Measurements from ENCODE around the gene PALM2AKAP2. TPM values are rescaled to one million over a fixed set of nuclear protein-coding genes. Genes with fewer than 3 reads are reported as not detected.
A peak's percentile ranks its signal among the peaks of the same experiment; 100 is the strongest.

PALM2AKAP2 gene
- total RNA-seq, 2 donors from 2014 or later, result 0.49 to 1.1 TPM

DNA sequence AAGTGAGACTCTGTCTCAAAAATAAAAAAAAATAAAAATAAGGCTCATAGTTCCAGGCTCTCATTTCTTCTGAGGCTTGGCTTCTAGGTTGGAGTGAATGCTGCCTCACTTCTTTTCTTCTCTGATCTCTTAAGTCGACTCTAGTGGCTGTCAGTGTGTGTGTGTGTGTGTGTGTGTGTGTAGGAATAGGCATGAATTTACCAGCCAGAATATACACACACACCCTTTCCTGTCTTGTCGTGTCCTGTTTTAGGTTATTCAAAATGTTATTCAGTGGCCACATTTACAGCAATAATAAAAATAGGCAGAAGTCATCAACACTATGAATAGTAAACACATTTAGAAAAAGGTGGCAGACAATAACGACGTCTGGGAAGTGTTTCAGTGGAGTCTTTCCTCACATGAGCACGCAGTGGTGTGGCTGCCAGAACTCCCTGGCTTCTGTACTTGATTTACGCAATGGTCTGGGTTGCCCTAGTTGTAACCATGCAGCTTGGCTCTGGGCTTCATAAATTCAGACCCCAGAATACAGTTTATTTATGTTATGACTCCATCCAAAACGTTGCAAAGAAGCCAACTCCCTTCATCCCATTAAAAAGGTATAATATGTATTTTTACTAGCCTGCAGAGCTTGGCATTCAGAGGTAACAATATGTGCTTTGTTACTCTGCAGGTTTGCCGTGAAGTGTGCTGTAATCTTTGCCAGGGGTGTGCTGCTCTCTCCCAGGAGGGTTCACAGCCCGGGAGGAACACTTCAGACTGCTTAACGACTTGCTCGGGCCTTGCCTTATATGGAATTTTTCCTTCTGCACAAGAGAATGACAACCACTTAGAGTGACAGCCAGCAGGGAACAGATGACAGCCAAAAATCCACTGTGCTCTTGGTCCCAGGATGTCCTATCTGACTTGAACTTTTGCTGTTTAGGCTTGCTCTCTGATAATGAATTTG is 34.4 kb upstream of the PALM2AKAP2 start:
- peak; percentile 58 for DNase-seq
- Mint-ChIP-seq H3K27me3 (ENCODE audit: insufficient read depth) (no peaks in the 10 kb centered on the region), H3K27ac (no peak overlapping the region), H3K9me3 (no peaks in the 10 kb centered on the region), H3K4me3 (no peak overlapping the region), H3K4me1 (peaks cover 14% of the 10 kb centered on the region), H3K36me3 (ENCODE audit: low read depth) (no peaks in the 10 kb centered on the region)
- Histone ChIP-seq H3K9me3 (ENCODE audit: control insufficient read depth, low read length) (no peaks in the 10 kb centered on the region), H3K27ac (ENCODE audit: low read depth, low read length) (peak overlapping the region; percentile 4), H3K27me3 (ENCODE audit: control insufficient read depth, insufficient read depth, low read length, poor library complexity, severe bottlenecking) (no peaks in the 10 kb centered on the region), H3K9ac (ENCODE audit: extremely low read depth, low read length, poor library complexity, severe bottlenecking) (no peak overlapping the region), H3K4me1 (ENCODE audit: control insufficient read depth, insufficient read depth, low read length) (peaks cover 6% of the 10 kb centered on the region), H3K36me3 (ENCODE audit: control insufficient read depth, insufficient read depth, low read length) (no peaks in the 10 kb centered on the region), H3K4me3 (ENCODE audit: low read length) (no peak overlapping the region)
- TF ChIP-seq, protein P1, sequence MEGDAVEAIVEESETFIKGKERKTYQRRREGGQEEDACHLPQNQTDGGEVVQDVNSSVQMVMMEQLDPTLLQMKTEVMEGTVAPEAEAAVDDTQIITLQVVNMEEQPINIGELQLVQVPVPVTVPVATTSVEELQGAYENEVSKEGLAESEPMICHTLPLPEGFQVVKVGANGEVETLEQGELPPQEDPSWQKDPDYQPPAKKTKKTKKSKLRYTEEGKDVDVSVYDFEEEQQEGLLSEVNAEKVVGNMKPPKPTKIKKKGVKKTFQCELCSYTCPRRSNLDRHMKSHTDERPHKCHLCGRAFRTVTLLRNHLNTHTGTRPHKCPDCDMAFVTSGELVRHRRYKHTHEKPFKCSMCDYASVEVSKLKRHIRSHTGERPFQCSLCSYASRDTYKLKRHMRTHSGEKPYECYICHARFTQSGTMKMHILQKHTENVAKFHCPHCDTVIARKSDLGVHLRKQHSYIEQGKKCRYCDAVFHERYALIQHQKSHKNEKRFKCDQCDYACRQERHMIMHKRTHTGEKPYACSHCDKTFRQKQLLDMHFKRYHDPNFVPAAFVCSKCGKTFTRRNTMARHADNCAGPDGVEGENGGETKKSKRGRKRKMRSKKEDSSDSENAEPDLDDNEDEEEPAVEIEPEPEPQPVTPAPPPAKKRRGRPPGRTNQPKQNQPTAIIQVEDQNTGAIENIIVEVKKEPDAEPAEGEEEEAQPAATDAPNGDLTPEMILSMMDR (conservative IDR thresholded peaks at IDR 0.05), result no peak
- 39 to 57% methylated on average over 7 to 10 of the region's 11 CpGs for WGBS, 2 experiments (ENCODE audit: insufficient coverage in 1 of 2, insufficient read length in 1 of 2)

DNA sequence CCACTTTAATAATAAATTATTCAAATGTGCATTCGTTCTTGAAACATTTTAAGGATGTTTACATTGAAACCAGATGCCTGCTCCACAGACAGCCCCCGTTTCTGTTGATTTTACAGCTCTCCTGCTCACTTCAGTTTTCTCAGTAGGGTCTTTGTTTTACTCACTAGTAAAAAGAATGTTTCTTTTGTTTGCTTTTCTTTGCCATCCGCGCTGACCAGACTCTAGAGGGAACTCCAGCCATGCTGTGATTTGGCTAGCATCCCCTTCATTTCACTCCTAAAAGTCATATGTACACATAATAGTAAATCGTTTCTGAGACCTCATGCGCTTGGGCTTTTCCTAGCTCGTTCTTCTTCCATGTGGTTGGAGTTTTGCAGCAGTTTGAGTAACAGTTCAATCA is 28.7 kb upstream of the PALM2AKAP2 start:
- no peaks in the 10 kb centered on the region for H3K9me3 Mint-ChIP-seq
- Histone ChIP-seq H3K4me3 (ENCODE audit: low read length) (no peak overlapping the region), H3K36me3 (ENCODE audit: control insufficient read depth, insufficient read depth, low read length) (no peaks in the 10 kb centered on the region), H3K9ac (ENCODE audit: extremely low read depth, low read length, poor library complexity, severe bottlenecking) (no peak overlapping the region), H3K4me1 (ENCODE audit: control insufficient read depth, insufficient read depth, low read length) (no peaks in the 10 kb centered on the region), H3K27me3 (ENCODE audit: control insufficient read depth, insufficient read depth, low read length, poor library complexity, severe bottlenecking) (no peaks in the 10 kb centered on the region), H3K27ac (ENCODE audit: low read depth, low read length) (peak overlapping the region; percentile 21), H3K9me3 (ENCODE audit: control insufficient read depth, low read length) (no peaks in the 10 kb centered on the region)
- H3K4me1 Mint-ChIP-seq, result peaks cover 6% of the 10 kb centered on the region
- no peak overlapping the region for H3K4me3 Mint-ChIP-seq
- no peak for DNase-seq
- 50 to 61% methylated on average over 7 of the region's 7 CpGs for WGBS, 2 experiments (ENCODE audit: insufficient coverage in 1 of 2, insufficient read length in 1 of 2)
- no peaks in the 10 kb centered on the region for H3K36me3 Mint-ChIP-seq (ENCODE audit: low read depth)
- H3K27me3 Mint-ChIP-seq (ENCODE audit: insufficient read depth), result peaks cover 14% of the 10 kb centered on the region
- no peak overlapping the region for H3K27ac Mint-ChIP-seq
- TF ChIP-seq, protein P1 (conservative IDR thresholded peaks at IDR 0.05), result no peak

DNA sequence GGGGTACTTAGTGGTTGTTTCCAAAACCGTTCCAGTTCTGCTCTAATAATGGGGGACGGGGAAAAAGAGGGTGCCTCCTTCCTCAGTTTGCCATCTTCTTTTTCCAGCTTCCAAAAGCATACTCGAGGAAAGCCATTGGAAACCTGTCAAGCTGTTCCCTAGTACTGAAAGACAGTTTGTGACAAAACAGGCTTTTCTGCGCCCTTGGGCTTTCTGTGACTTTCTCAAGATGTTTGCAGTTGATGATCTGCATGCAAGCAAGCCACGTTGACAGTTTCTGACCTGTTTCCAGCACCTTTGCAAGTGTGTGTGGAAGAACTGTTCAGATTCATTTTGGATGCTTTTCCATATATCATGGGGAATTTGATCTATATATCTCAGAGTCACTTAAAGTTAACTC is 26.7 kb upstream of the PALM2AKAP2 start:
- H3K27ac Mint-ChIP-seq, result no peak overlapping the region
- peaks cover 6% of the 10 kb centered on the region for H3K4me1 Mint-ChIP-seq
- TF ChIP-seq, protein P1 (conservative IDR thresholded peaks at IDR 0.05), result no peak
- no peaks in the 10 kb centered on the region for H3K9me3 Mint-ChIP-seq
- H3K27ac ChIP-seq (ENCODE audit: low read depth, low read length), result no peak overlapping the region
- H3K9ac ChIP-seq (ENCODE audit: extremely low read depth, low read length, poor library complexity, severe bottlenecking), result no peak overlapping the region
- peaks cover 13% of the 10 kb centered on the region for H3K27me3 ChIP-seq (ENCODE audit: control insufficient read depth, insufficient read depth, low read length, poor library complexity, severe bottlenecking)
- H3K36me3 ChIP-seq (ENCODE audit: control insufficient read depth, insufficient read depth, low read length), result no peaks in the 10 kb centered on the region
- H3K27me3 Mint-ChIP-seq (ENCODE audit: insufficient read depth), result peaks cover 32% of the 10 kb centered on the region
- H3K9me3 ChIP-seq (ENCODE audit: control insufficient read depth, low read length), result no peaks in the 10 kb centered on the region
- H3K4me1 ChIP-seq (ENCODE audit: control insufficient read depth, insufficient read depth, low read length), result no peaks in the 10 kb centered on the region
- H3K36me3 Mint-ChIP-seq (ENCODE audit: low read depth), result no peaks in the 10 kb centered on the region
- WGBS, 2 experiments (ENCODE audit: insufficient coverage in 1 of 2, insufficient read length in 1 of 2), result 80 to 91% methylated on average over 2 to 5 of the region's 5 CpGs
- DNase-seq, result no peak
- no peak overlapping the region for H3K4me3 ChIP-seq (ENCODE audit: low read length)
- no peak overlapping the region for H3K4me3 Mint-ChIP-seq

Data from endodermal cell (in vitro differentiated cells).